ENCODE results near the gene NPTXR. TPM values are rescaled to one million over a fixed set of nuclear protein-coding genes. Genes with fewer than 3 reads are reported as not detected.

Gene NPTXR
- total RNA-seq, 1 experiment from 2014 or later = 10.4 TPM

- H3K4me3 Mint-ChIP-seq = no peak overlapping the region
- peaks cover 32% of the 10 kb centered on the region for H3K4me1 Mint-ChIP-seq
- DNase-seq (ENCODE audit: low spot score) = peak; percentile 91
- CTCF ChIA-PET = interaction anchor here (0.6 to 5.4 kb wide), 31 partner anchors 8 to 280 kb away, joined by 3 to 67 read pairs (median 5); no protein-coding TSS in a partner anchor
- POLR2A ChIA-PET = no interaction called here
- H3K36me3 Mint-ChIP-seq = peaks cover 13% of the 10 kb centered on the region; the same call in 1 of the 2 replicates
- no peaks in the 10 kb centered on the region; the same call in 1 of the 2 replicates for H3K27me3 Mint-ChIP-seq (ENCODE audit: low read depth)
- peak; percentile 43 for ATAC-seq
- no peak overlapping the region for H3K27ac Mint-ChIP-seq
- no peaks in the 10 kb centered on the region for H3K9me3 Mint-ChIP-seq
- peak; percentile 46; the same call in 1 of the 2 replicates for TF ChIP-seq USF2 (CRISPR knock-in tag; IDR thresholded peaks at IDR 0.05)
- peak; percentile 66 for TF ChIP-seq MAX (CRISPR knock-in tag; IDR thresholded peaks at IDR 0.05)
- 0 out of 2 replicates have a peak, but pooled peaks have one; percentile 19 for TF ChIP-seq ZNF138 (CRISPR knock-in tag; conservative IDR thresholded peaks at IDR 0.05)
- no peak for TF ChIP-seq E2F1 (CRISPR knock-in tag; IDR thresholded peaks at IDR 0.05)
- no peak for TF ChIP-seq NFE2L1 (CRISPR knock-in tag; IDR thresholded peaks at IDR 0.05)
- no peak for TF ChIP-seq FOXP1 (CRISPR knock-in tag; IDR thresholded peaks at IDR 0.05; ENCODE audit: borderline replicate concordance)
- TF ChIP-seq ZSCAN18 (CRISPR knock-in tag; IDR thresholded peaks at IDR 0.05) = no peak
- no peak for TF ChIP-seq JAZF1 (CRISPR knock-in tag; IDR thresholded peaks at IDR 0.05)
- no peak for TF ChIP-seq OVOL2 (CRISPR knock-in tag; IDR thresholded peaks at IDR 0.05; ENCODE audit: borderline replicate concordance)
- TF ChIP-seq TP53 (CRISPR knock-in tag; IDR thresholded peaks at IDR 0.05) = no peak
- peak; percentile 88 for TF ChIP-seq CTCF (IDR thresholded peaks at IDR 0.05)
- TF ChIP-seq NR2C2 (CRISPR knock-in tag; IDR thresholded peaks at IDR 0.05) = no peak
- no peak for TF ChIP-seq FOXJ3 (CRISPR knock-in tag; IDR thresholded peaks at IDR 0.05; ENCODE audit: borderline replicate concordance)
- TF ChIP-seq HMGXB4 (CRISPR knock-in tag; IDR thresholded peaks at IDR 0.05) = no peak
- no peak for TF ChIP-seq TCF7 (CRISPR knock-in tag; IDR thresholded peaks at IDR 0.05; ENCODE audit: low read depth)
- no peak for TF ChIP-seq IRF1 (CRISPR knock-in tag; IDR thresholded peaks at IDR 0.05)
- no peak for TF ChIP-seq IRF2 (CRISPR knock-in tag; IDR thresholded peaks at IDR 0.05; ENCODE audit: borderline replicate concordance, low read depth)
Measured at GRCh38 chr22:38868886-38869381, 25.1 kb upstream of the NPTXR start.

- H3K27me3 Mint-ChIP-seq (ENCODE audit: low read depth) = no peaks in the 10 kb centered on the region
- no peaks in the 10 kb centered on the region for H3K9me3 Mint-ChIP-seq
- ChIA-PET POLR2A (no interaction called here), CTCF (interaction anchor here (0.6 to 5.4 kb wide), 22 partner anchors 10 to 281 kb away, joined by 3 to 67 read pairs (median 6); no protein-coding TSS in a partner anchor)
- no peak overlapping the region for H3K27ac Mint-ChIP-seq
- no peak for ATAC-seq
- DNase-seq (ENCODE audit: low spot score) = no peak
- peaks cover 13% of the 10 kb centered on the region; the same call in 1 of the 2 replicates for H3K36me3 Mint-ChIP-seq
- no peak overlapping the region for H3K4me3 Mint-ChIP-seq
- H3K4me1 Mint-ChIP-seq = peaks cover 27% of the 10 kb centered on the region
- TF ChIP-seq TEAD1 (CRISPR knock-in tag; IDR thresholded peaks at IDR 0.05) (no peak), SMAD4 (CRISPR knock-in tag; IDR thresholded peaks at IDR 0.05) (no peak), ZNF425 (CRISPR knock-in tag; conservative IDR thresholded peaks at IDR 0.05) (no peak), GABPB1 (CRISPR knock-in tag; IDR thresholded peaks at IDR 0.05) (no peak), AR (CRISPR knock-in tag; IDR thresholded peaks at IDR 0.05) (no peak)
Measured at GRCh38 chr22:38868286-38868721, 24.5 kb upstream of the NPTXR start.

Measured in WTC11 (cell line).